Left ventricle myocardium inferior (tissue), 1 donor: ENCODE measurements around the gene GAL3ST2. TPM values are rescaled to one million over a fixed set of nuclear protein-coding genes. Genes with fewer than 3 reads are reported as not detected.
A peak's percentile ranks its signal among the peaks of the same experiment; 100 is the strongest.

Source experiments
- DNase-seq: peaks from one replicate; pipeline ENCODE4 v3.0.0-alpha.2; 2020
- H3K27ac ChIP-seq: fragments of 200-600 bp; replicated peaks from 2 replicates; pipeline ENCODE4 v1.8.0; 2021
- H3K27me3 ChIP-seq: fragments of 200-600 bp; 2 replicates; pipeline ENCODE4 v1.8.0; 2021; ENCODE audit warnings: low read depth
- H3K36me3 ChIP-seq: fragments of 200-600 bp; 2 replicates; pipeline ENCODE4 v1.8.0; 2021
- H3K4me1 ChIP-seq: fragments of 200-600 bp; 2 replicates; pipeline ENCODE4 v1.8.0; 2021
- H3K4me3 ChIP-seq: fragments of 200-600 bp; 2 replicates; pipeline ENCODE4 v1.8.0; 2021; ENCODE audit warnings: mild to moderate bottlenecking, moderate library complexity
- H3K9me3 ChIP-seq: fragments of 200-600 bp; replicated peaks from 2 replicates; pipeline ENCODE4 v1.8.0; 2021
- CTCF ChIP-seq: fragments of 200-600 bp; IDR thresholded peaks from 2 replicates; pipeline ENCODE4 v1.8.0; 2021; ENCODE audit warnings: antibody characterized with exemption, mild to moderate bottlenecking, borderline replicate concordance
- intact Hi-C: fragments of 100-400 bp; cut with micrococcal nuclease; formaldehyde crosslinking; loops from one replicate; pipeline ENCODE4 v1.11.0; 2022
- total RNA-seq: library from RNA; stranded (reverse); fragmentation: NEBNext Ultra II Directional; extraction: Animal tissue kit (Norgen Biotek cat#: 25700); gene quantifications from one replicate; pipeline ENCODE4 v1.2.1, GENCODE V29; 2021
- donor health status: DM: no; HTN: yes; CAD: no; lungs with severe emphysema.

Gene GAL3ST2
- total RNA-seq, 1 donor from 2014 or later, result not detected

- no peaks in the 10 kb centered on the region for H3K36me3 ChIP-seq
- peaks cover 2% of the 10 kb centered on the region for H3K4me1 ChIP-seq
- no peak for DNase-seq
- intact Hi-C loops, result no loop called here
- no peak overlapping the region for H3K27ac ChIP-seq
- H3K4me3 ChIP-seq, result no peak overlapping the region
- no peaks in the 10 kb centered on the region for H3K9me3 ChIP-seq
- H3K27me3 ChIP-seq, result no peaks in the 10 kb centered on the region
- TF ChIP-seq CTCF, result no peak
These were observed 59.0 kb downstream of the GAL3ST2 start for GRCh38 chr2:241835611-241836010.

GRCh38 chr2:241836292-241836691 is 59.7 kb downstream of the GAL3ST2 start:
- no peak overlapping the region for H3K4me3 ChIP-seq
- peaks cover 5% of the 10 kb centered on the region for H3K4me1 ChIP-seq
- no peak overlapping the region for H3K27ac ChIP-seq
- intact Hi-C loops, result no loop called here
- no peak for DNase-seq
- no peaks in the 10 kb centered on the region for H3K9me3 ChIP-seq
- no peak for TF ChIP-seq CTCF
- no peaks in the 10 kb centered on the region for H3K27me3 ChIP-seq
- no peaks in the 10 kb centered on the region for H3K36me3 ChIP-seq

- intact Hi-C loops, result no loop called here
- Histone ChIP-seq H3K9me3 (no peaks in the 10 kb centered on the region), H3K27me3 (no peaks in the 10 kb centered on the region), H3K27ac (no peak overlapping the region), H3K36me3 (no peaks in the 10 kb centered on the region), H3K4me3 (no peak overlapping the region), H3K4me1 (peaks cover 5% of the 10 kb centered on the region)
- DNase-seq, result no peak
- no peak for TF ChIP-seq CTCF
These were observed 60.8 kb downstream of the GAL3ST2 start for GRCh38 chr2:241837197-241837965.

GRCh38 chr2:241841181-241842066 is 64.8 kb downstream of the GAL3ST2 start:
- TF ChIP-seq CTCF, result no peak
- H3K9me3 ChIP-seq, result no peaks in the 10 kb centered on the region
- no peak overlapping the region for H3K4me3 ChIP-seq
- no peaks in the 10 kb centered on the region for H3K36me3 ChIP-seq
- peak overlapping the region; percentile 74 for H3K27ac ChIP-seq
- no peaks in the 10 kb centered on the region for H3K27me3 ChIP-seq
- H3K4me1 ChIP-seq, result peaks cover 25% of the 10 kb centered on the region
- intact Hi-C loops, result no loop called here
- no peak for DNase-seq

- no peak for TF ChIP-seq CTCF
- H3K27me3 ChIP-seq, result no peaks in the 10 kb centered on the region
- H3K4me1 ChIP-seq, result peaks cover 25% of the 10 kb centered on the region
- H3K9me3 ChIP-seq, result no peaks in the 10 kb centered on the region
- no peaks in the 10 kb centered on the region for H3K36me3 ChIP-seq
- H3K27ac ChIP-seq, result peak overlapping the region; percentile 74
- no peak for DNase-seq
- H3K4me3 ChIP-seq, result no peak overlapping the region
- intact Hi-C loops, result no loop called here
These were observed 65.4 kb downstream of the GAL3ST2 start for GRCh38 chr2:241842067-241842415.
